ENCODE measurements around the gene ZAP70.

ZAP70 gene

GRCh38 chr2:97735161-97735561 lies 21.8 kb downstream of the ZAP70 start:
- DNase-seq: no peak

GRCh38 chr2:97736185-97736584 lies 22.8 kb downstream of the ZAP70 start:
- DNase-seq: no peak

GRCh38 chr2:97736608-97737330 lies 23.4 kb downstream of the ZAP70 start:
- no peak for DNase-seq

- no peak for DNase-seq
Observed at GRCh38 chr2:97737421-97738178, 24.2 kb downstream of the ZAP70 start.

- DNase-seq: no peak
Observed at GRCh38 chr2:97738179-97739019, 25.0 kb downstream of the ZAP70 start.

- no peak for DNase-seq
Observed at GRCh38 chr2:97739020-97739892, 25.9 kb downstream of the ZAP70 start.

GRCh38 chr2:97739893-97740245 lies 26.5 kb downstream of the ZAP70 start:
- DNase-seq: no peak

GRCh38 chr2:97740590-97741182 lies 27.3 kb downstream of the ZAP70 start:
- peak; percentile 11 for DNase-seq

GRCh38 chr2:97741251-97741650 lies 27.9 kb downstream of the ZAP70 start:
- DNase-seq: no peak

GRCh38 chr2:97741686-97742085 lies 28.3 kb downstream of the ZAP70 start:
- DNase-seq: no peak

- DNase-seq: no peak
Observed at GRCh38 chr2:97742381-97742847, 29.0 kb downstream of the ZAP70 start.

- no peak for DNase-seq
Observed at GRCh38 chr2:97743913-97744312, 30.5 kb downstream of the ZAP70 start.

- no peak for DNase-seq
Observed at GRCh38 chr2:97745474-97746174, 32.2 kb downstream of the ZAP70 start.

GRCh38 chr2:97747285-97747684 lies 33.9 kb downstream of the ZAP70 start:
- DNase-seq: no peak

- DNase-seq: no peak
Observed at GRCh38 chr2:97747716-97748115, 34.3 kb downstream of the ZAP70 start.

- DNase-seq: no peak
Observed at GRCh38 chr2:97749581-97749980, 36.2 kb downstream of the ZAP70 start.

GRCh38 chr2:97750017-97750416 lies 36.6 kb downstream of the ZAP70 start:
- no peak for DNase-seq

GRCh38 chr2:97751752-97752151 lies 38.4 kb downstream of the ZAP70 start:
- DNase-seq: peak; percentile 82

GRCh38 chr2:97752342-97753334 lies 39.3 kb downstream of the ZAP70 start:
- DNase-seq: no peak
